NCI-H460 (cell line): ENCODE results near the gene MORN2. TPM values are rescaled to one million over a fixed set of nuclear protein-coding genes. Genes with fewer than 3 reads are reported as not detected.

ENCODE experiments used
- DNase-seq: peaks from one replicate; pipeline ENCODE4 v3.0.0-alpha.2; 2016; ENCODE audit warnings: low read depth; ENCODE audit errors: extremely low read depth
- polyA plus RNA-seq: library from polyadenylated mRNA; depleted of rRNA; stranded (reverse); fragments of >200 nt; gene quantifications from 2 replicates; pipeline ENCODE4 v1.2.3, GENCODE V29; 2014; cell fraction: nucleus; rRNA removed
- total RNA-seq: library from RNA; depleted of rRNA; stranded (reverse); fragments of >200 nt; shearing (Covaris generic); gene quantifications from 2 replicates; pipeline ENCODE4 v1.2.3, GENCODE V29; 2014; rRNA removed

Gene MORN2
- total RNA-seq, result 30.1 and 36.8 TPM in 2 replicates
- 20.8 and 36.0 TPM in 2 replicates for polyA plus RNA-seq

GRCh38 chr2:38875576-38876367, at the start of gene MORN2, which contains the start of gene DHX57:
Gene MORN2 (plus strand): TSS chr2:38875976.
Gene DHX57 (minus strand): TSS chr2:38875934. CDS start chr2:38868405, 7,529 bp downstream.
- DNase-seq, result peak; percentile 75

GRCh38 chr2:38827539-38828145, 48.1 kb upstream of the MORN2 start:
- peak; percentile 65 for DNase-seq

GRCh38 chr2:38828460-38828859, 47.3 kb upstream of the MORN2 start:
- DNase-seq, result no peak

DNA sequence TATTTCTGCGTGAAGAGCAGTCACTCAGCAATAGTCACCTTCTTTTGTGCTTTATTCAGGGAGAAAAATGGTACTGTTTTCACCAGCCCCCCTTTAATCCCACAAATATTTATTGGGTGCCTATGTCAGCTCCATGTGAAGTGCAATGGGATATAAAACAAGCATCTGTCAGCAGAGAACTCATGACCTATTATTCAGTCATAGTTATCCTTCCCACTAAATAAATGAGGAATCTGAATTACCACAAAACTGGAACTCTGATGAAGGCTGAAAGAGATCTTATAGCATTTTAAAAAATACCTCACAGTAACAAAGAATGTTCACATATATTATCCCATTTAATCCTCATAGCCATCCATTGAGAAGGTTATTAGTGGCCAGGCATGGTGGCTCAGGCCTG, 45.8 kb upstream of the MORN2 start:
- no peak for DNase-seq

GRCh38 chr2:38830526-38831159, 45.1 kb upstream of the MORN2 start:
- no peak for DNase-seq

GRCh38 chr2:38835015-38835601, 40.7 kb upstream of the MORN2 start:
- peak; percentile 29 for DNase-seq

GRCh38 chr2:38835990-38836389, 39.8 kb upstream of the MORN2 start:
- DNase-seq, result no peak

DNA sequence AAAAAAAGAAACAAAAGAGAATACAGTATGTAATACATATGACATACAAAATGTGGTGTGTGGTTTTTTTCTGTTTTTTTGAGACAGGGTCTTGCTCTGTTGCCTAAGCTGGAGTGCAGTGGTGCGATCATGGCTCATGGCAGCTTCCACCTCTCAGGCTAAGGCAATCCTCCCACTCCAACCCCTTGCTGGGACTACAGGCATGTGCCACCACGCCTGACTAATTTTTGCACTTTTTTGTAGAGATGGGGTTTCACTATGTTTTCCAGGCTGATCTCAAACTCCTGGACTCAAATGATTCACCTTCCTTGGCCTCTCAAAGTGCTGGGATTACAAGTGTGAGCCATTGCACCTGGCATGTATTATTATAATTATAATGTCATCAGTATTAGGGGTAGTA, 39.0 kb upstream of the MORN2 start:
- no peak for DNase-seq

GRCh38 chr2:38850045-38850444, 25.7 kb upstream of the MORN2 start:
- no peak for DNase-seq

- DNase-seq, result no peak
Measured at GRCh38 chr2:38856165-38856564, 19.6 kb upstream of the MORN2 start.

DNA sequence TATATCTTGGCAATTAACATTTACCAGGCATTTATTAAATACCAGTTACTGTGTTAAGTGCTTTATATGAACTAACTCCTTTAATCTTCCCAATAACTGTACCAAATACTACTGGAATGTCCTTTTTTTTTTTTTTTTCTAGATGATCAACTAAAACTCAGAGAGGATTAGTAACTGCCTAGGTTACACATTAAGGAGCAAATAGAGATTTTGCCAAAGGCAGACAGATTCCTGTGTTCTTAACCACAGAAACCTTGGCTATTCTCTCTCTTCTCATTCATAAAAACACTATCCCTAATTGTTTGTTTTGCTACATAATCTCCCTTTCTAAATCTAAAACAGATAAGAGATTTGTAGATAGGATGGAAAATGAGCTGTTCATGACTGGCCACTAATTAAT, 13.3 kb upstream of the MORN2 start:
- no peak for DNase-seq

DNA sequence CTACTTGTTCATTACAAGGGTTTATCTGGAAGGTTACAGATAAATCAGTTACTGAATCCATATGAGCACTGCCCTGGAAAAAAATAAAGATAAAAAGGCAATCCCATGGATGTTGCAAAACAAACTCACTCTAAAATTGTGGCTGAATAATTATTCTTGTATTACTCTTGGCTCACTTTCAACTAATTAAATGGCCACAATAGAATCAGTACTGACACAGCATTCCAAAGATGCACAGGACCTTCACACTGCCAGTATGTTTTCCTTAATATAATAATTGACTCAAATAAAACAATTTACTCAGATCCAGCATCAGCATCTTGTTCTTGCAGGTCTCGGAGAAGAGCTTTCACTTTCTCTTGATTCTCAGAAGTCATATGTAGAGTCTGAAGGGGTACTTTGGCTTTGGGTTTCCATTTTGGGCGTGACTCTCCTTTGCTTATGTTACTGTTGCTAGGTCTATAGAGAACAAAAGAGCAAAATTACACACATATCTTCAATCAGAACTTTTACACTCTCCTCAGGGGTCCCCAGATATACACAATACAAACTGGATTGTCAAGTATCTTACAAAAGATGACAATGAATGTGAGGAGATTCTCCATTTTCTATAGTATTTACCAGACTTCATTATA, 12.6 kb upstream of the MORN2 start:
- no peak for DNase-seq

DNA sequence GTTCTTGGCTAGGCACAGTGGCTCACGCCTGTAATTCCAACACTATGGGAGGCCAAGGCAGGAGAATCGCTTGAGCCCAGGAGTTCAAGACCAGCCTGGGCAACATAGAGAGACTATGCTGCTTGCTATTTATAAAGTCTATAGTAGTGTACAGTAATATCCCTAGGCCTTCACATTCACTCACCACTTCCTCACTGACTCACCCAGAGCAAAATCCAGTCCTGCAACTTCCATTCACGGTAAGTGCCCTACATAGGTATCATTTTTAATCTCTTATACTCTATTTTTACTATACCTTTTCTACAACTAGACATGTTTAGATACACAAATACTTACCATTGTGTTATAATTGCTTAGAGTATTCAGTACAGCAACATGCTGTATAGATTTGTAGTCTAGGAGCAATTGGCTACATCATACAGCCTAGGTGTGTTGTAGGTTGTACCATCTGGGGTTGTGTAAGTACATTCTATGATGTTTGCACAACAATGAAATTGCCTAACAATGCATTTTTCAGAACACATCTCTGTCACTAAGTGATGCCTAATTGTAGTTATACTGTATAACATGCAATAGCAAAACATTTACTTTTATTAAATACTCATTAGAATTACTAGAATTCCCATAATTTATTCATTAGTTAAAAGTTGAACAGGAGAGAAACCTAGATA, 8.9 kb upstream of the MORN2 start:
- DNase-seq, result no peak

DNA sequence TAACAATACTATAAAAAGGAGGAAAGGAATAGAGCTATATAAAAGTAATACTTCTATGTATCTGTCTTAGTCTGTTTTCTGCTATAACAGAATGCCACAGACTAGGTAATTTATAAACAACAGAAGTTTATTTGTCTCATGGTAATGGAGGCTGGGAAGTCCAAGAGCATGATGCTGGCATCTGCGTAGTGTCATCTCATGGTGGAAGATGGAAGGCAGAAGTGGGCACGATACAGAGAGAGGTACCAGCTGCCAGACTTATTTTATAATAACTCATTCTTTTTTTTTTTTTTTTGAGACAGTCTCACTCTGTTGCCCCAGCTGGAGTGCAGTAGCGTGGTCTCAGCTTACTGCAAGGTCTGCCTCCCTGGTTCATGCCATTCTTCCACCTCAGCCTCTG, 4.3 kb upstream of the MORN2 start:
- no peak for DNase-seq

DNA sequence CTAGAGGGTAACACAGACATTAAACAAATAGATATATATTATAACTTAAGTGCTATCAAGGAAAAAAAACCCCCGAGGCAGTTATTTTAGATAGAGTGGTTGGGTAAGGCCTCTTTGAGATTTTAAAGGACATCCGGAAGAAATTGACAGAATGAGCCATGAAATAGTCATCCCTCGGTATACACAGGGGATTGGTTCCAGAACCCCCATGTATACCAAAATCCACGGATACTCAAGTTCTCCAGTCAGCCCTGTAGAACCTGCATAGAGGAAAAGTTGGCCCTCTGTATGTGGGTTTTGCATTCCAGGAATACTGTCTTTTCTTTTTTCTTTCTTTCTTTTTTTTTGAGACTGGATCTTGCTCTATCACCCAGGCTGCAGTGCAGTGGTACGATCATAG, 2.0 kb upstream of the MORN2 start:
- DNase-seq, result no peak

DNA sequence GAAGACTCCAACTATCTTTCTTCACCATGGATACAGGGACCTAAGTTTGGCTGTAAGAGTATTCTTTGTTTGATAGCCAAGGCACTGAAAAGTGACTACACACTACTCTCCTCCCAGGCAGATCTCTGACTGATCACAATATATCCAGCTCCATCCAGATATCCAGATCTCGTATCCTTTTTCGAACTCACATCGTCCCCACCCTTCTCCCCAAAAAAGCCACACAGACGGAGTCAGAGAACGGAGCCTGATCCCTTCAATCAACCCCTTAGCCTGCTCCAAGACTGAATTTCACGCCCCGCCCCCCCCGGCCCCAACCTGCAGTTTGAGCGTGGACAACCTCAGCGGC, 575 bp upstream of the MORN2 start:
- DNase-seq, result no peak

DNA sequence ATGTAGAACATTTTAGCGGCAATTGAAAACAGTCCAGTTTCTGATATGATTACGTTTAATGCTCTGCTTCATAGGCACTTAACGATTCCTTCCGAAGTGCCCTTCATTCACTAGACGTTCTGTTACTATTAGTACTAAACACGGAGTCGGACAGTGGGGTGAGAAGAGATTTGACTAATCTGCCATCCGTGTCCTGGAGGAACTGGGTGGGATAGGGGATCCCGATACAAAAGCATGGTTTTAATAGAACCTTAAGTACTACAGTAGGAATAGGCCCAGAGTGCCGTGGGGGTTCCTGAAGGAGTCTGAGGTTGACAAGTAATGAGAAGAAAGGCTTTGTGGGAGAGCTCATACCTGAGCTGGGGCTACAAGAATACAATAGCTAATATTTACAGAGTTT, 631 bp downstream of the MORN2 start:
- no peak for DNase-seq

DNA sequence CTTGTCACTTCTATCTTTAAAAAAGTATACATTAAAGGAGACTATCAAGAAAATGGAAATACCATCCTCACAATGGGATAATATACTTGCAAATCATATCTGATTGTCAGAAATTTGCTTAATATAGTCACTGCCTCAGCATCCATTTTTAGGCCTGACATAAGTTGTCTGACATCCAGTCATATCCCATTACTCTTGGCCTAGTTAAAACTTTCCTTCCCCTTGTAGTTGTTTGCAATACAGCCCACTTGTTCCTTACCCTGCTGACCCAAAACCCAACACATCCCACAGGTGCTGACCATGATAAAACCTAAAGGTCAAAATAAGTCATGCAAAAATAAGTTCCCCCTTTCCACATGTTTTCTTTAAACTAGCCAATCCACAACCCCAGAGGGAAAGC, 10.3 kb downstream of the MORN2 start:
- DNase-seq, result no peak

GRCh38 chr2:38887347-38887746, 11.6 kb downstream of the MORN2 start:
- DNase-seq, result no peak

- no peak for DNase-seq
Measured at GRCh38 chr2:38887902-38888554, 12.3 kb downstream of the MORN2 start.
